GM23338 (cell line): ENCODE measurements around the gene LEMD2.

Experiments
- CREB1 ChIP-seq: fragments of 250-450 bp; sonication (Bioruptor Pico); IDR thresholded peaks from 2 replicates; pipeline ENCODE4 v1.5.0; 2020; ENCODE audit warnings: low read depth, mild to moderate bottlenecking, moderate library complexity
- EZH2 ChIP-seq: fragments of 200-600 bp; sonication (generic); IDR thresholded peaks from one replicate; pipeline ENCODE4 v1.8.0; 2017; ENCODE audit warnings: antibody characterized with exemption, mild to moderate bottlenecking, low read depth; ENCODE audit not compliant: unreplicated experiment
- POLR2AphosphoS5 ChIP-seq: IDR thresholded peaks from 2 replicates; pipeline ENCODE4 v1.6.1; 2016; ENCODE audit warnings: antibody characterized with exemption, low read depth
- TF ChIP-seq, protein P1 (sequence below), 2 experiments: fragments of 200-600 bp in 1 of 2; sonication (generic) in 1 of 2; conservative IDR thresholded peaks; 2 replicates each; pipeline versions ENCODE4 v1.5.1 to v1.6.1; 2016 to 2017; ENCODE audit warnings: antibody characterized with exemption in 2 of 2, low read depth in 2 of 2, mild to moderate bottlenecking in 2 of 2, moderate library complexity in 1 of 2

DNA sequence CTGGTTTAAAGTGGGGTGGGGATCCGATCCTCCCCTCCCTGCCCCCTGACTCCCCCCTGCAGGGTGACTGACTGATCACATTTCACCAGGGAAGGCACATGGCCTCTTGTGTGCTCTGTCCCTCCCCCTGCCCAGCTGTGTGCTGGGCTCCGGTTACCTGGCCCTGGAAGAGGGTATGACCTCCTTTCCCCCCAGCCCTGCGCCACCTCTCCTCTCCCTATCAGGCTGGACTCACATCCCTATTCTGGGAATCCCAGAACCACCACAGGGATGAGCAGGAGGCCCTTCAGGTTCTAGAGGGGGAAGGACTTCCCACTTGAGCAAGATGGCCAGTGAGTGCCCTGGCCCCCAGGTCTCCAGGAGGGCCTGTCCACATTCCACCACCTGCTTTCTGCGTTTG is 40.1 kb downstream of the LEMD2 start:
- TF ChIP-seq EZH2 = no peak
- TF ChIP-seq, protein P1, sequence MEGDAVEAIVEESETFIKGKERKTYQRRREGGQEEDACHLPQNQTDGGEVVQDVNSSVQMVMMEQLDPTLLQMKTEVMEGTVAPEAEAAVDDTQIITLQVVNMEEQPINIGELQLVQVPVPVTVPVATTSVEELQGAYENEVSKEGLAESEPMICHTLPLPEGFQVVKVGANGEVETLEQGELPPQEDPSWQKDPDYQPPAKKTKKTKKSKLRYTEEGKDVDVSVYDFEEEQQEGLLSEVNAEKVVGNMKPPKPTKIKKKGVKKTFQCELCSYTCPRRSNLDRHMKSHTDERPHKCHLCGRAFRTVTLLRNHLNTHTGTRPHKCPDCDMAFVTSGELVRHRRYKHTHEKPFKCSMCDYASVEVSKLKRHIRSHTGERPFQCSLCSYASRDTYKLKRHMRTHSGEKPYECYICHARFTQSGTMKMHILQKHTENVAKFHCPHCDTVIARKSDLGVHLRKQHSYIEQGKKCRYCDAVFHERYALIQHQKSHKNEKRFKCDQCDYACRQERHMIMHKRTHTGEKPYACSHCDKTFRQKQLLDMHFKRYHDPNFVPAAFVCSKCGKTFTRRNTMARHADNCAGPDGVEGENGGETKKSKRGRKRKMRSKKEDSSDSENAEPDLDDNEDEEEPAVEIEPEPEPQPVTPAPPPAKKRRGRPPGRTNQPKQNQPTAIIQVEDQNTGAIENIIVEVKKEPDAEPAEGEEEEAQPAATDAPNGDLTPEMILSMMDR (conservative IDR thresholded peaks at IDR 0.05; ENCODE audit: low read depth in 2 of 2) = no peak
- TF ChIP-seq CREB1 (CRISPR knock-in tag) = no peak
- TF ChIP-seq POLR2AphosphoS5 = no peak
